Lung microvascular endothelial cell (primary cell): ENCODE results near the gene STARD13. TPM values are rescaled to one million over a fixed set of nuclear protein-coding genes. Genes with fewer than 3 reads are reported as not detected.

Experiments
- DNase-seq, 2 donors: peaks; one replicate each; pipeline versions ENCODE4 v3.0.0 to v3.0.0-alpha.2; 2010; ENCODE audit warnings: low read depth in 2 of 2
- total RNA-seq: library from RNA; depleted of rRNA; stranded (reverse); fragments of >200 nt; gene quantifications from 2 replicates; pipeline ENCODE4 v1.2.1, GENCODE V29; 2014

STARD13 gene
- total RNA-seq, 1 donor from 2014 or later: 23.6 TPM

- DNase-seq: no peak
These were observed 23.3 kb upstream of the STARD13 start for GRCh38 chr13:33308863-33309262.

DNA sequence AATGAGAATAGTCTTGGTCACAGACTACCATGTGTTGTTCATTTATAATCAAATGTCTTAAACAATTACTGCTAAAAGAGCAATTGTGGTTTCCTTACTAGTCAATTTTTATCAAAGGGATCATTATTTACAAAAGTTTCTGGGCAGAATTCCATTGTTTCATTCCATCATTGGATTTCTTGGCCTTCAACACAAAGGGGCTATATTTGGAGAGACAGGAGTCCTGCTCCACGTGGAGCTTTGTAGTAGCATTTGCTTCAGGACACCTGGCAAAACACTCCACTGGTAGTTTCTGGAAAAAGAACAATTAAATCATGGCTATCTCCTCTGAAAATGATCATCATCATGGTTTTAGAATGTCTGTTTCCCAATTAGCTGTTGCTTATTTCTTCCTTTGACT is 22.3 kb upstream of the STARD13 start:
- DNase-seq: peak; percentile 4 to 5

- no peak for DNase-seq
These were observed 18.5 kb upstream of the STARD13 start for GRCh38 chr13:33303855-33304597.

- DNase-seq: no peak
These were observed 14.1 kb upstream of the STARD13 start for GRCh38 chr13:33299626-33300025.

- DNase-seq: no peak
These were observed 11.4 kb upstream of the STARD13 start for GRCh38 chr13:33296793-33297425.

GRCh38 chr13:33292712-33293111 is 7.2 kb upstream of the STARD13 start:
- DNase-seq: no peak

DNA sequence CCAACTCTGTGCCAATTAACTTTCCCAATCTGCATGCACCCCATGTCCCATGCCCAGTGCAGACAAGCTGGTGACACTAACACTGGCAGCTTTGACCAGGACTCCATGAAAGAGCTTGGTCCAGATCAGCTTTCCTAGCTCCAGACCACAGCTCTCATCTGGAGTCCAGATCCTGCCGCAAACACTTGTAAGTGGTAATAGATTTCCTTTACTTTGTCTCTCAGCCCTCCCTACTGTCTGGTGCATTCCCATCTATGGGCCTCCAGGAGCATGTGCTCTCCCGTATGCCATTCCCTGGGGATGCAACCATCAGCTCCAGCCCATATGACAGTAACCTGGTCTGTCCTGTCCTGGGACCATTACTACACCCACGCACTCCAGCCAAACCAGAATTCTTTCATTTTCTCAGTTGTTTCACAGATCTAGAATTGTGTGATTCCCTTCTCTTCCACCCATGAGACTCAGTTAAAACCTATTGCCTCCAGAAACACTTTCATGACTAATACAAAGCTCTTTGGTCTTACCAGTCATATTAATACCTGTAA is 4.9 kb upstream of the STARD13 start:
- no peak for DNase-seq

DNA sequence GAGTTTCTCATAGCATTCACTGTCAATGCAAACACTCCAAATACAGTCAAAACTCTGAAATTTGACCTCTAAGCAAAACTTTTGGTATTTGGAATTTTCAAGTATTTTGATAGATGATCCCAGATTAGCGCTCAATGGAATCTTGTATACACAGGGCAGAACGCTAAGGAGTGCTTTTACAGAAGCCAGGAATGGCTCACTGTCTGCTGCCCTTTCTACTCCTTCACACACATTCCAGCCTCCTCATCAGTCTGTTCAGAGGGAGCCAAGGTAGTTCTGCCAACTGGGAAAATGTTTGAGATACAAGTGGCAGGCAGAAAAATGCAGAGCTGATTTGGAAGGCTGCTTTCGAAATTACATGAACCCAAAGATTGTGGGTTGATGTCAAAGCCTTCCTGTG is 4.4 kb upstream of the STARD13 start:
- no peak for DNase-seq

DNA sequence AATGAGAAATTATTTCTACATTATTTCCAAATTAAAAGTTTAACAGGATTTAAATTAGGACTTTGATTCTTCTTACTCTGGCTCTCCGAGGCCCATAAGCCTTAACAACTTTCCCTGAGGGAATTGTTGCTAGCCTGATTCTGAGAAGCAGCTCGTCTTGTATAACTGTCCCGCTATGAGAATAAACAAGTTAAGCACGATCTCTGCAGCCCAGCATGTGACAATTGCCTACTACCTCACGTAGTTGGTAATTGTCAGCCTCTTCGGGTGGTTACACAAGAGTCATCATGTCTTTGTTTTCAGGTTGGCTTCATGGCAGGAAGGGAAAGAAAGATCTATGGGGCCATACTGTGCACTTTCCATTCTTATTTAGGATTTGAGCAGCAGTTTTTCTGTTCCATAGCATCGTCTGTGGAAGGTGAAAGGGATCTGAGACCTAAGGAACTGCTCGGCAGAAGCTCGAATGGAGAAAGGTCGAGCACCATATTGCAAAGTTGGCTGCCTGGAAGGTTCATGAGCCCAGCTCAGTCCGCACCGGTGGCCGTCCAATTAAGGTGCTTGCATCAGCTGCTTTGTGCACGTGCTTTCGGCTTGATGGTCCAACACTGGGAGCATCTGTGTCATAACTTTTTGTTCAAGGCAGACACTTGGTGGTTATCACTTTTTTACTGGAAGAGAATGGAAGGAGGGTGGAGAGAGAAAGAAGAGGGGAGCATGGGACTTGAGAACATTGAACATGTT is 1.8 kb upstream of the STARD13 start:
- no peak for DNase-seq

- peak; percentile 44 to 56 for DNase-seq
These were observed 573 bp upstream of the STARD13 start for GRCh38 chr13:33286128-33286527.

- peak; percentile 48 to 61 for DNase-seq
These were observed 639 bp downstream of the STARD13 start for GRCh38 chr13:33284916-33285315.

DNA sequence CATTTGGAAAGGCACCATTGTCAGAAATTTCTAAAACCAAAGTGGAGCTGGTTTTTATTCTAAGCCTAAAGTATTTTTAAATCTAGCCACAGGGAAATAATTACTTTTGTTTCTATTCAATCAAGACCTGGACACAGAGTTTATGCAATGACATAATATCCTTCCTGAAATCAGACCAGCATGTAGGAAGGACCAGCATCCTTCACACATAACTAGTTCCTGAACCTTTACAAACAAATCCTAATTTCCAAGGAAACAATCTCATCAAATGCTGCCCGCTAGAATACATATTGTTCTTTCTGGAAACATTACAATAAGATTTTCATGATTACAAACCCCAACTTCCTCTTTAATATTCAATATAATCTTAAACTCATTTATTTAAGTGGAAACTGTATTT is 1.5 kb downstream of the STARD13 start:
- peak; percentile 95 for DNase-seq

DNA sequence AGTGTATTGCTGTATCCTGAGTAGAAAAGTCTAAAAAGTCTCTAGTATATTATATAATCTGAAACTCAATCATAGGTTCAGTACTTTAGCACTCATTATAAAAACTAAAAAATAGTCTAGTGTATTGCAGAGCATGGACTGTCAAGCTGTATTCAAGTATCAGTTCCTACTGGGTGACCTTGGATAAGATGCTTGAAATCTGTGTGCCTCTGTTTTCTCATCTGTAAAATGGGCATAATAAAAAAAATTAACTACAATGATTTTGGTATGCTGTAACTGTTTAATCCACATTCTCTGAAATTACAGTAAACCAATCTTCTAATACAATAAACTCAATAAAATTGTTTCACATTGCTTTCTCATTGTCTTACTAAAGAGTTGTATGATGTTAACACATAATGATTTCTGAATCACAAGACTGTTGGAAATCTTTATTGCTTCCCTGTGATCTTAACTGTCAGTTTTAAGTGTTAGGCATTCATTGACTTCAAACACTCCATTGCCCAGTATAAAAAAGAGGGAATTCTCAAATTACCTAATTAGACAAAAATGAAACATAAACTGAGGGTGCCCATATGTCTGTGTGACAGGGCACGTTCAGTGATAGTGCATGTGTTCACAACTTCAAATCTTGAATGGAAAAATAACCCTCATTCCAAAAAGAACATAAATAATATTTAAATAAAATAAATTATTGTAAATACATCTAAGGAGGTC is 2.2 kb downstream of the STARD13 start:
- peak in 1 of 2 donors; percentile 43 for DNase-seq

- peak; percentile 44 to 77 for DNase-seq
These were observed 3.5 kb downstream of the STARD13 start for GRCh38 chr13:33281951-33282595.

DNA sequence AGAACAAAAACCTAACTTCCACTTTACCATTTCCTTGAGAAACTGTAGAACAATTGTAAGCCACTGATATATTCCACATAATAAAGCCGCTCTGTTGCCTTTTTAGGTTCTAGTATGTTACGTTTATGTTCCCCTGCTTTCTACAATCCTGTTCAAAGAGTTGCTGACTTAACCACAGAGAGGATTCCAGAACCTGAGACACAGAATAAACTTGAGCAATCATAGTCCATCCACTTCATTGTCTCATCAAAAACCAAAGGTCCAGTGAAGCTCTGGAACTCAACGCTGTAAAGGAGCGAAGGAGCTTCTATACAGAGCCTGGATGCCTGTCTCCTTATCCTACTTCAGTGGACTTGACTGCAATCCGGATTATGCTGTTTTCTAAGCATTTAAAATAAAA is 4.6 kb downstream of the STARD13 start:
- no peak for DNase-seq

GRCh38 chr13:33280279-33280905 is 5.2 kb downstream of the STARD13 start:
- no peak for DNase-seq

- DNase-seq: peak; percentile 69 to 81
These were observed 5.9 kb downstream of the STARD13 start for GRCh38 chr13:33279414-33280278.

- DNase-seq: no peak
These were observed 6.6 kb downstream of the STARD13 start for GRCh38 chr13:33278913-33279312.

DNA sequence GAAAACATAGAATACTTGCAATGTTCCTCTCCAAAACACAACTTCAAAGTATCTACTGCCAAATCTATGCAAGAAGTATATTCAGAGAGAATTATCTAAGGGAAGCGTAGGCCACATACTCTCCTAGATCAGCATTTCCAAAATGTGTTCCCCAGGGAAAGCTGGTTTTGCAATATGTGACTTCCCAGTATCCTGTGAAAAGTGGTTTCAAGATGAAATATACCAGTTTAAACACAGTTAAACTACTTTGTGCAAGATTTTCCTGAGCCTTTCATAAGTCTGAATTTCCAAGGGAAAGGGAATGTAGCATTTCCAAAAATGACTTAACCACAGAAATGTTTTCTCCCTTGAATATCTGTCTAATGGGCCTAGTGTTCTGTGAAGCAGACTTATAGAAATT is 7.6 kb downstream of the STARD13 start:
- no peak for DNase-seq
